ENCODE data around the gene PUSL1.

PUSL1 gene

GRCh38 chr1:1295154-1295923, 13.1 kb upstream of the PUSL1 start:
- CTCF ChIA-PET = interaction anchor here (1.7 kb wide), 1 partner anchor 55 kb away, joined by 4 read pairs; no protein-coding TSS in a partner anchor
- DNase-seq = no peak
- POLR2A ChIA-PET = interaction anchor here (0.8 kb wide), 1 partner anchor 10 kb away, joined by 3 read pairs; no protein-coding TSS in a partner anchor
- H3K4me1 ChIP-seq (ENCODE audit: control extremely low read depth in 1 of 4, control insufficient read depth in 4 of 4, insufficient read depth in 4 of 4, low read length in 3 of 4) = peaks cover 0 to 3% (median 0%) of the 10 kb centered on the region in 4 experiments
- WGBS (ENCODE audit: insufficient coverage) = 97% methylated on average over 25 of the region's 35 CpGs
- H3K36me3 ChIP-seq (ENCODE audit: control insufficient read depth in 4 of 4, insufficient read depth in 4 of 4, low read length in 3 of 4) = peaks cover 0 to 29% (median 11%) of the 10 kb centered on the region in 4 experiments
- no peak overlapping the region for H3K4me3 ChIP-seq (ENCODE audit: control insufficient read depth in 1 of 7, extremely low read depth in 1 of 7, insufficient read depth in 4 of 7, low read depth in 2 of 7, low read length in 6 of 7)
- H3K9me3 ChIP-seq (ENCODE audit: control extremely low read depth in 1 of 5, control insufficient read depth in 4 of 5, insufficient read depth in 2 of 5, low read depth in 1 of 5, low read length in 4 of 5) = no peaks in the 10 kb centered on the region
- H3K27ac ChIP-seq (ENCODE audit: insufficient read depth in 1 of 2, low read depth in 1 of 2, low read length in 2 of 2, poor library complexity in 1 of 2, severe bottlenecking in 2 of 2) = no peak overlapping the region
- no peaks in the 10 kb centered on the region for H3K27me3 ChIP-seq (replicated peaks in 2 of 5; ENCODE audit: control insufficient read depth in 4 of 5, insufficient read depth in 5 of 5, low read length in 4 of 5)

DNA sequence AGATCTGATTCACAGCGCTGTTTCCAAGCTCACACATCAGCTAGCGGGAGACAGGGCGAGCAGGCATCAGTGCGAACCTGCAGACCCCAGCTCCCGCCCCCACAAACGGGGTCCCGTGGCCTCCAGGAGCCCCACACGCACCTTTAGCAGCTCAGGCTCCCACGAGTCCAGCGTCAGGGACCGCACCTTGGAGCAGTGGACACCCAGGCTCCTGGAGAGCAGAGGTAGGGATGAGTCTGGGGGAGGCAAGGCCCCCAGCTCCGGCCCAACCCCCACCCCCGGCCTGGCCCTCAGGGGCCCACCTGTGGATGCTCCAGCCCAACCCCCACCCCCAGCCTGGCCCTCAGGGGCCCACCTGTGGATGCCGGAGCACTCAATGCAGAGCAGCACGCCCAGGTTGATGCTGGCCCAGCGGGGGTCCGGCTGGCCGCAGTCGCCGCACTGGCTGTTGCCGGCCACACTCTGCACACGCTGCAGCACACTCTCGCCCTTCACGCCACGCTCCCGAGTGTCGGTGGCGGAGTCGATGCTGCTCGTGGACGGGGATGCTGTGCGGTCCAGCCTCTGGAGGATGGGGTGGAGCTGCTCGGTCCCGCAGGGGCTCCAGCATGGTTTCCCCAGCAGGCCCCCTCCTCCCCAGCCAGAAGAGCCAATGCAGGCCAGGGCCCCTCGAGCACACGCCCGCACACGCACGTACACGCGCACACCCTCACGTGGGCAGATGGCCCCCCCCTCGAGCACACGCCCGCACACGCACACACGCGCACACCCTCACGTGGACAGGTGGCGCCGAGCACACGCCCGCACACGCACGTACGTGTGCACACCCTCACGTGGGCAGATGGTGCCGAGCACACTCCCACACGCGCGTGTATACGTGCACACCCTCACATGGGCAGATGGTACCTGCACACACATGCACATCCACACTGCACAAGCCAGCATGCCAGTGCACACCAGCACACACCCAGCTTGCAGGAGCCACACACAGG, 12.0 kb upstream of the PUSL1 start:
- Histone ChIP-seq H3K27me3 (replicated peaks in 2 of 5; ENCODE audit: control insufficient read depth in 4 of 5, insufficient read depth in 5 of 5, low read length in 4 of 5) (no peaks in the 10 kb centered on the region), H3K9me3 (ENCODE audit: control extremely low read depth in 1 of 5, control insufficient read depth in 4 of 5, insufficient read depth in 2 of 5, low read depth in 1 of 5, low read length in 4 of 5) (no peaks in the 10 kb centered on the region), H3K4me1 (ENCODE audit: control extremely low read depth in 1 of 4, control insufficient read depth in 4 of 4, insufficient read depth in 4 of 4, low read length in 3 of 4) (peaks cover 0 to 3% (median 0%) of the 10 kb centered on the region in 4 experiments), H3K4me3 (ENCODE audit: control insufficient read depth in 1 of 7, extremely low read depth in 1 of 7, insufficient read depth in 4 of 7, low read depth in 2 of 7, low read length in 6 of 7) (no peak overlapping the region), H3K27ac (ENCODE audit: insufficient read depth in 1 of 2, low read depth in 1 of 2, low read length in 2 of 2, poor library complexity in 1 of 2, severe bottlenecking in 2 of 2) (no peak overlapping the region), H3K36me3 (ENCODE audit: control insufficient read depth in 4 of 4, insufficient read depth in 4 of 4, low read length in 3 of 4) (peaks cover 0 to 29% (median 11%) of the 10 kb centered on the region in 4 experiments)
- ChIA-PET POLR2A (interaction anchor here (0.8 kb wide), 1 partner anchor 9 kb away, joined by 3 read pairs; no protein-coding TSS in a partner anchor), CTCF (interaction anchor here (1.7 kb wide), 1 partner anchor 56 kb away, joined by 4 read pairs; no protein-coding TSS in a partner anchor)
- WGBS (ENCODE audit: insufficient coverage) = 96% methylated on average over 56 of the region's 62 CpGs
- no peak for DNase-seq

- 96% methylated on average over 27 of the region's 31 CpGs for WGBS (ENCODE audit: insufficient coverage)
- Histone ChIP-seq H3K4me3 (ENCODE audit: control insufficient read depth in 1 of 7, extremely low read depth in 1 of 7, insufficient read depth in 4 of 7, low read depth in 2 of 7, low read length in 6 of 7) (no peak overlapping the region), H3K36me3 (ENCODE audit: control insufficient read depth in 4 of 4, insufficient read depth in 4 of 4, low read length in 3 of 4) (peaks cover 0 to 29% (median 11%) of the 10 kb centered on the region in 4 experiments), H3K27me3 (replicated peaks in 2 of 5; ENCODE audit: control insufficient read depth in 4 of 5, insufficient read depth in 5 of 5, low read length in 4 of 5) (no peaks in the 10 kb centered on the region), H3K27ac (ENCODE audit: insufficient read depth in 1 of 2, low read depth in 1 of 2, low read length in 2 of 2, poor library complexity in 1 of 2, severe bottlenecking in 2 of 2) (no peak overlapping the region), H3K9me3 (ENCODE audit: control extremely low read depth in 1 of 5, control insufficient read depth in 4 of 5, insufficient read depth in 2 of 5, low read depth in 1 of 5, low read length in 4 of 5) (no peaks in the 10 kb centered on the region), H3K4me1 (ENCODE audit: control extremely low read depth in 1 of 4, control insufficient read depth in 4 of 4, insufficient read depth in 4 of 4, low read length in 3 of 4) (peaks cover 0 to 3% (median under 1%) of the 10 kb centered on the region in 4 experiments)
- ChIA-PET POLR2A (no interaction called here), CTCF (interaction anchor here (0.7 to 1.1 kb wide), 2 partner anchors 21 to 92 kb away, joined by 3 read pairs; partner anchors contain the start of gene TNFRSF18)
- no peak for DNase-seq
These were observed 10.5 kb upstream of the PUSL1 start for GRCh38 chr1:1297802-1298424.

GRCh38 chr1:1298861-1299685, 9.3 kb upstream of the PUSL1 start:
- Histone ChIP-seq H3K27ac (ENCODE audit: insufficient read depth in 1 of 2, low read depth in 1 of 2, low read length in 2 of 2, poor library complexity in 1 of 2, severe bottlenecking in 2 of 2) (no peak overlapping the region), H3K4me1 (ENCODE audit: control extremely low read depth in 1 of 4, control insufficient read depth in 4 of 4, insufficient read depth in 4 of 4, low read length in 3 of 4) (peaks cover 0 to 10% (median 5%) of the 10 kb centered on the region in 4 experiments), H3K27me3 (replicated peaks in 2 of 5; ENCODE audit: control insufficient read depth in 4 of 5, insufficient read depth in 5 of 5, low read length in 4 of 5) (no peaks in the 10 kb centered on the region), H3K9me3 (ENCODE audit: control extremely low read depth in 1 of 5, control insufficient read depth in 4 of 5, insufficient read depth in 2 of 5, low read depth in 1 of 5, low read length in 4 of 5) (no peaks in the 10 kb centered on the region), H3K36me3 (ENCODE audit: control insufficient read depth in 4 of 4, insufficient read depth in 4 of 4, low read length in 3 of 4) (peaks cover 0 to 25% (median 11%) of the 10 kb centered on the region in 4 experiments), H3K4me3 (ENCODE audit: control insufficient read depth in 1 of 7, extremely low read depth in 1 of 7, insufficient read depth in 4 of 7, low read depth in 2 of 7, low read length in 6 of 7) (no peak overlapping the region)
- peak in 2 of 3 donors; percentile 28 to 33 for DNase-seq
- WGBS (ENCODE audit: insufficient coverage) = 94% methylated on average over 22 of the region's 30 CpGs
- POLR2A ChIA-PET = no interaction called here
- CTCF ChIA-PET = interaction anchor here (1.1 kb wide), 1 partner anchor 22 kb away, joined by 3 read pairs; no protein-coding TSS in a partner anchor

GRCh38 chr1:1299686-1300351, 8.6 kb upstream of the PUSL1 start:
- peaks cover 0 to 21% (median 10%) of the 10 kb centered on the region in 4 experiments for H3K36me3 ChIP-seq (ENCODE audit: control insufficient read depth in 4 of 4, insufficient read depth in 4 of 4, low read length in 3 of 4)
- ChIA-PET CTCF (interaction anchor here (1.2 to 1.8 kb wide), 4 partner anchors 8 to 103 kb away, joined by 3 to 5 read pairs (median 4); no protein-coding TSS in a partner anchor), POLR2A (no interaction called here)
- no peaks in the 10 kb centered on the region for H3K9me3 ChIP-seq (ENCODE audit: control extremely low read depth in 1 of 5, control insufficient read depth in 4 of 5, insufficient read depth in 2 of 5, low read depth in 1 of 5, low read length in 4 of 5)
- no peak overlapping the region for H3K4me3 ChIP-seq (ENCODE audit: control insufficient read depth in 1 of 7, extremely low read depth in 1 of 7, insufficient read depth in 4 of 7, low read depth in 2 of 7, low read length in 6 of 7)
- peaks cover 0 to 18% (median 11%) of the 10 kb centered on the region in 4 experiments for H3K4me1 ChIP-seq (ENCODE audit: control extremely low read depth in 1 of 4, control insufficient read depth in 4 of 4, insufficient read depth in 4 of 4, low read length in 3 of 4)
- WGBS (ENCODE audit: insufficient coverage) = 94% methylated on average over 17 of the region's 22 CpGs
- DNase-seq = peak in 2 of 3 donors; percentile 30 to 44
- H3K27ac ChIP-seq (ENCODE audit: insufficient read depth in 1 of 2, low read depth in 1 of 2, low read length in 2 of 2, poor library complexity in 1 of 2, severe bottlenecking in 2 of 2) = no peak overlapping the region
- H3K27me3 ChIP-seq (replicated peaks in 2 of 5; ENCODE audit: control insufficient read depth in 4 of 5, insufficient read depth in 5 of 5, low read length in 4 of 5) = no peaks in the 10 kb centered on the region

All from common myeloid progenitor, CD34-positive (primary cell).